Measurements from ENCODE around the gene OPA3.
A peak's percentile ranks its signal among the peaks of the same experiment; 100 is the strongest.

Gene OPA3

DNA sequence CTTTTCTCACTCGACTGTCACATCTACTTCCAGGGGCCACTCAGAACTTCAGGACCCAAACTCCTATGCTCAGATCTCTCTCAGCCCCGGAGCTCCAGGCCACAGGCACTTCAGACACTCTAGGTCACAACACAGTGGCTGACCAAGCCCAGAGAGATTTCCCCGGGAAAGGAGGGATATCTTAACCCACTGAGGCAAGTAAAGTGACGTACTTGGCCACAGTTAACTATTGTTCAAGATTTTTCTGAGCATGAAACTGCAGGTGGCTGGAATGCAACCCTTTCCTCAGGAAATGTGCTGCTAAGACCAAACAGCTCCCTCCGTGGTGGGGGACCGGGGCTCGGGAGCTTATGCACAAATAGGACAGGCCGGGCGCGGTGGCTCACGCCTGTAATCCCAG is 23.9 kb downstream of the OPA3 start:
- no peak for DNase-seq

DNA sequence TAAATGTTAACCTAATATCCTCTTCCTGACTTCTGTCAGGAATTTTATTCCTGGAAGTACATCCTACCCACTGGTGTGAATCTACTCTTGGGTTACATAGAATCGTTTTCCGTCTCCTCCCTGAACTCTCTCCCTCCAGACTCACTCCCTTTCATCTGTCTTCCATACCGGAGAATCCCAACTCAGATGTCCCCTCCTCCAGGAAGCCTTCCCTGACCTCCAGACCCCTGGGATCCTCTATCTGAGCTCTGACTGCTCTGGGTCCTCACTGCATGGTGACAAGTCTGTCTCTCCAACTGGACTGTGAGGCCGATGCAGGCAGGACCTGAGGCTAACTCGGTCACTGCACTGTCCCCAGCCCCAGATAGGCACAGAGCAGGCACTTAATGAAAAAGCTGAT is 24.6 kb downstream of the OPA3 start:
- no peak for DNase-seq

DNA sequence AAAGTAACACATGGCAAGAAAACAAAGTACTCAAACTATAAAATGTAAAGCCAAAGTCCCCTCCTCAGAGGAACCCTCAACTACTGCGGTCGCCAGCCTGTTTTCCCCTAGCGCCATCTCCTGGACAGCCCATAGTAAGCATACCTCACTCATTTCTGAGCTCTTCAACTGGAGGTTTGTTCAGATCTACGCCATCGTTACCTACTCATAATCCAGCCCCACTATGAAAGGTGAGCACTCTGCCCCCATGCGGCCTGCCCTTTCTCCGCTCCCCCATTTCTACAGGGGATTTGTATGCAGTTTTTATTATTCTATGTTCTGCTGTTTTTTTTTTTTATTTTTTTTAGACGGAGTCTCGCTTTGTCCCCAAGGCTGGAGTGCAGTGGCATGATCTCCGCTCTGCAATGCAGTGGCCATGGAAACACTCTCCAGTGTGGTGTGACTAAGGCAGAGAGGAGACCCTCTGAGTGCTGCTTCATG is 26.2 kb downstream of the OPA3 start:
- peak; percentile 51 for DNase-seq

DNA sequence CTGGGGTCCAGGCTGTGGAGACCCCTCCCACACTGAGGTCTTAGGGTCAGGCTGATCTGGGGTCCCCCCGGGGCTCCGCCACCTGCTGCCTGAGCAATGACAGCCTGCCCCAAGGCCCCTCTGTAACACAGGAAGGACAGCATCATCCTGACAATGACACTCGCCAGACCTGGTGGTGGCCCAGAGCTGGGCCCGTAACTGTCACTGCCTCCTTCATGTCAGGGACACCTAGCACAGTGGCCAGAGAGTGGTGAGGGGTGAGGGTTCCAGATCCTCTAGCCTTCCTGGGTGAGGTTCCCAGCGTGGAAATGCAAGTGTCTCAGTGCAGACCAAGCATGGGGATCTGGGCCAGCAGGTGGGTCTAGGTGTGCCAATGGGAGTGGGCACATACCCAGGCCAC is 27.8 kb downstream of the OPA3 start:
- DNase-seq, result no peak

DNA sequence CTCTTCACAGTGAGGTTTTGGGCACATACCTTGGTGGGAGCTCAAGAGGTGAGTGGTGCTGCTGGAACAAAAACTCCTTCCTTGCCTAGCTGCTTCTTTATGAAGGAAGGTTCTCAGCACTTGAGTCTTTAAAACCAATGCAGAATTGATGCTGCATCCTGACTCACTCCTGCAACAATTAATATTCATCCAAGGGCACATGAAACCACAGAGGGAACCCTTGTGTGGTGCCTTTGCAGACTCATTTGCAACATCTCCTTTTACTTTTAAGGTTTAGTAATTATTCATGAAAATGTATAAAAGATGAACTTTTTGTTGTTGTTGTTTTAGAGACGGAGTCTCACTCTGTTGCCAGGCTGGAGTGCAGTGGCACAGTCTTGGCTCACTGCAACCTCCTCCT is 30.1 kb downstream of the OPA3 start:
- DNase-seq, result no peak

DNA sequence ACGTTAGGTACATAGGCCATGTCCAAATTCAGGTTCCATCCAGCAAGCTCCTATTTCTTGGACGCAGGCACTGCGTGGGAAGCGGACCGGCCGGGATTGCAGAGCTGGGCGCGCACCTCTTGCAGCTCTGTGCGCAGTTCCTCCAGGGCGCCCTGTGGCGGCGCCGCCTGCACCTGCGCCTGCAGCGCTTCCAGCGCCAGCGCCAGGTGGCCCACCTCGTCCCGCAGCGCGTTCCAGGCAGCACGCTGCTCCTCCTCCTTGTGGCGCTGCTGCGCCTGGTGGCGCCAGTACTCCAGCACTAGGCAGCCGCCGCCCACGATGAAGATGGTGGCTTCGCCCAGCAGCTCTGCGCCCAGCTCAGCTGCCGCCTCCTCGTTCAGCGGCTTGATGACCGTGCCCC is 31.1 kb downstream of the OPA3 start:
- DNase-seq, result no peak

DNA sequence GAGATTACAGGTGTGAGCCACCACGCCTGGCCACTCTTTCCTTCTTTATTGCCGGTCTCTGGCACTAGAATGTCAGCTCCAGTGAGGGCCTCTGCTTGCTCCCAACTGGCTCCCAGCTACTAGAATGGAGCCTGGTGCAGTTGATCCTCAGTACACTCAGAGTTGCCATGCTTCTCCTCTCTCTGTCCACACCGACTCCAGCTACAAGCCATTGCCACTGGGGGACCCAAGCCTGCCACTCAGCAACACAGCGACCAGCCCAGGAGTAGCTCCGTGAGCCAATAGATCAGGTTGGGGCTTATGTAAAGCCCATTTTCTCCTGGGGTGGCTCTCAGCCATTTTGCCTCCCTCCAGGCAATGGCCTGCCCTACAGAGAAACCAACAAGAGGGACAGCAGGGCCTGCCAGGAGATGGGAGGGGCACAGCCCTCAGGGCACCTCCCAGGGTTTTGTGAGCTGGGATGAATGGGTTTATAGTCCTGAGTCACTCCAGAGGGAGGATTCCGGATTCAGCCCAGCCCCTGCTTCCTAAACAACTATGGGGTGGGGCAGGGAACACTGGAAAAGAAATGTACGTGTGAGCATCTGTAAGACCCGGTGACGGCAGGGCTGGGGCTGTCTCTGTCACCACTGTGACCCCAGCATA is 36.5 kb downstream of the OPA3 start:
- DNase-seq, result peak; percentile 53

DNA sequence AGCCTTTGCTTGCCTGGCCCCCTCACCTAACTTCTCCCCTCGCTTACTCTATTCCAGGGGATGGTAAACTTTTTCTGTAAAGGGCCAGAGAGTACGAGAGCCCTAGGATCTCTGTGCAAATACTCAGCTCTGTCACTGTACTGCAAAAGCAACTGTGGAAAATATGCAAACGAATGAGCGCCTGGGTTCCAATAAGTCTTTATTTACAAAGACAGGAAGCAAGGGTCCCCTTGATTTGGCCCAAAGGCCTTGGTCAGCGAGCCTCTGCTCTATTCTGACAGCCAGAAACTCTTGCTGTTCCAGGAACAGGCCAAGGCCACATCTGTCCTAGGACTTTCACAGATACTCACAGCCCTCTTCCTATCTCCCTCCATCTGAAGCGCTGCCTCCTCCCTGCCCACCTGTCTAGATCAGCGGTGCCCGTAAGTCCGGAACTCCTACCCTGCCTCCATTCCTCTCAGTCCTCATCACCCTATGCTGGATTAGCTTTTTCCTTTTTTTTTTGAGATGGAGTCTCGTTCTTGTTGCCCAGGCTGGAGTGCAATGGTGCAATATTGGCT is 37.3 kb downstream of the OPA3 start:
- no peak for DNase-seq

DNA sequence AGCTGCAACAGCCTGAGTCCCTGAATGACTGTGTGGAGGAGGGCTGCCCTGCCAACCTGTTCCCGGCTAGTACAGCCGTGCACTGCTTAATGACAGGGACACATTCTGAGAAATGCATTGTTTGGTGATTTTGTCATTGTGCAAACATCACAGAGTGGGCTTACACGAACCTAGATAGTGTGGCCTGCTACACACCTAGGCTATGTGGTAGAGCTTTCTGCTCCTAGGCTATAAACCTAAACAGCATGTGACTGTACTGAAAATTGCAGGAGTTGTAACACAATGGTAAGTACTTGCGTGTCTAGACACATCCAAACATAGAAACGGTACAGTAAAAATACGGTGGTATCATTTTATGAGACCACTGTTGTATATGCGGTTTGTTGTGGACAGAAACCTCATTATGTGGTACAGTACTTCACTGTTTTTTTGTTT is 42.4 kb downstream of the OPA3 start:
- DNase-seq, result no peak

DNA sequence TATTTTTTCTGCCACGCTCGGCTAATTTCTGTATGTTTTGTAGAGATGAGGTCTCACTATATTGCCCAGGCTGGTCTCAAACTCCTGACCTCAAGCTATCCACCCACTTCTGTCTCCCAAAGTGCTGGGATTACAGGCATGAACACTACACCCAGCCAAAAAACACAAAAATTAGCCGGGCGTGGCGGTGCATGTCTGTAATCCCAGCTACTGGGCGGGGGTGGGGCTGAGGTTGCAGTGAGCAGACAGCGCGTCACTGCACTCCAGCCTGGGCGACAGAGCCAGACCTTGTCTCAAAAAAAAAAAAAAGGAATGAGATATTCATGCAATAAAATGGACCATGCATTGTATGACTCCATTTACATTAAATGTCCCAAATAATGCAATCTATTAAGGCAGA is 45.1 kb downstream of the OPA3 start:
- DNase-seq, result no peak

DNA sequence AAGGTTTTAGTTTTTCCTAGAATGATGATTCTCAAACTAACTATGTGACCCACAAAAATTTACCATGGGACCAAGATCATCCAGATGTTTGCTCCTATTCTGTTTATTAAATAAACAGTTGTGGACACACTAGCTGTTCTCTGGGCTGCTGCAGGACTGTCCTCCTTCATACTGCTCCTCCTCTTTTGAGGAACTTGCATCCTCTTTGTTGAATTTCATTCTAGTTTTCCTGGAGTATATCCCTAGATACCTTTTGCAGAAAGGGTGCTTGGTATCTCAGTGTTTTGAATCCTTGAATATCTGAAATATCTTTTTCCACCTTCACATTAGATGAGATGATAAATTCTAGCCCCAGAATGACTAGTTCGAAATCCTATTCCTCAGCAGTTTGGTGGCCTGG is 53.3 kb downstream of the OPA3 start:
- no peak for DNase-seq

DNA sequence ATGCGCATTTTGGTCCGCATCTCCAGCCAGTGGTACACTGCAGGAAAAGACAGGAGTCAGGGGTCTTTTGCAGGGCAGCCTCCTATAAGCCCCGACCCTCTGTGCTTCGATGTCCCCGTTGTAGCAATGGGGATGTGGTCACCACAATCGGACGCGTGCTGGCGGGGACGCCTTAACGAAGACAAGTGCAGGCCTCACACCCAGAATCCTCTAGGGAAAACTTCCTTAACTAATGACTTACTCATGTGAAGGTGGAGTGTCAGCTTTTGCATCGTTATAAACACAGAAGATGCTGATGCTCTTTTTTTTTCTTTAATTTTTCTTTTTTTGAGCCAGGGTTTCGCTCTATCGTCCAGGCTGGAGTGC is 55.2 kb downstream of the OPA3 start:
- peak; percentile 50 for DNase-seq

DNA sequence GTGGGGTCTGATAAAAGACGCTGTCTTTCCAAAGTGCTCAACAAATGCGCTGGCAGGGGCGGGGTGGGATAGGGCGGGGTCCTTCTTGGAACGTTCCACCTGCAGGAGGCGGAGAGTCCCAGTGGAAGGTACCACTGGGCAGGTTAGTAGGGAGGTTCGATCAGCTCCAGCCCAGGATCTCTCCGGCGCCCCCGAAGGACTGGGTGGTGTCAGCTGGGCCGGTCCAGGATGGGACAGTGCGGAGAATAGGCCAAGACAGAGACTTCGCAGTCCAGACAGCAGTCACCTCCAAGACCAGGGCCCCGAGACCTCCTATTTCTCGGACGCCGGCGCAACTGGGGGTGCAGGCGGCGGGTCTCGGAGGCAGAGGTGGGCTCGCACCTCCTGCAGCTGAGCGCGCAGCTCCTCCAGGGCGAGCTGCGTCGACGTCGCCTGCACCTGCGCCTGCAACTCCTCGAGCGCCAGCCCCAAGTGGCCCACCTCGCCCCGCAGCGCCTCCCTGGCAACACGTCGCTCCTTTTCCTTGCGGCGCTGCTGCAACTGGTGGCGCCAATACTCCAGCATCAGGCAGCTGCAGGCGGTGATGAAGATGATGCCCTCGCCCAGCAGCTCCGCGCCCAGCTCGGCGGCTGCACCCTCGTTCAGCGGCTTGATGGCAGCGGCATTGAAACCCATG is 55.7 kb downstream of the OPA3 start:
- DNase-seq, result peak; percentile 90

DNA sequence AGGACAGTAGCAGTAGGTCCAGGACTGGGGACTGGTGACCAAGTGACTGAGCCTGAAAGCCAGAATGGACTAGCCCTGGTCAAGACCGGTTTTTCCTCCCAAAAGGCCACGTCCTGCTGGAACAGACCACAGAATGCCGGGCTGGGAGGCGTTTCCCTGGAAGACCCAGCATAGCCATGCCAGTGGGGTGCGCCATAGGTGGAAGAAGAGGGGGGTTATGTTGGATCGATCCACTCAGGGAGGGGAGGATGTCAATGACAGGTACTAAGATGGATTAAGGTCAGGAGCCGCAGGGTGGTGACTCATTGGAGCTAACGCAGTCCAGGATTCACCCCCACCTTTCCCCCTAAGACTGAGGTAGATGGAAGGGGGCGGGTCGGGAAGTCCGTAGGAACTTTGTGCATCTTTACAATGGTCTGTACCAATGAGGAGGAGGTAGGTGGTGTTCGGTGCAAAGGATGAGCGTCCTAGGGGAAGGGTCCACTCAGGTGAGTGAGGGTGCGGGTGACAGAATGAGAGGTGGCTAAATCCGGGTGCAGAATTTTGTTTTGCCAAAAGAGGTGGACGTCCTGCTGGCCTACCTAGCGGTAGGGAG is 56.4 kb downstream of the OPA3 start:
- DNase-seq, result peak; percentile 63

DNA sequence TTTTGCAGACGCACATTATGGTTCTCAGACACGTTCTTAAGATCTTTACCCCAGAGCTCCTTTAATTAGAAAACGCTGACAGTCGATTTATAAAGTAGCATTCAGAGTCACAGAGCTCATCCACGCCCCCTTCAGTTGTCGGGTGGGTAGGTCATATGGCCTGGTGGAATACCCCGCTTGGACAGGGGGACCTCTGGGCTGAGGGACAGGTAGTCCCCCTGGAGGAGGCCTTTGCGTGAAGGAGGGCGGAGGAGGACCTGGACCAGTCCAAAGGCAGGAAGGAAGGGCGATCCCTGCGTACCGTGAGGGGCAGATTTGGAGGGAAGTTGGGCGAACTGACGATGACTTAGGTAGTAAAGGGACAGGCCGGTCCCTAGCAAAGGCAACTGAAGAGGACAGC is 56.9 kb downstream of the OPA3 start:
- DNase-seq, result no peak

DNA sequence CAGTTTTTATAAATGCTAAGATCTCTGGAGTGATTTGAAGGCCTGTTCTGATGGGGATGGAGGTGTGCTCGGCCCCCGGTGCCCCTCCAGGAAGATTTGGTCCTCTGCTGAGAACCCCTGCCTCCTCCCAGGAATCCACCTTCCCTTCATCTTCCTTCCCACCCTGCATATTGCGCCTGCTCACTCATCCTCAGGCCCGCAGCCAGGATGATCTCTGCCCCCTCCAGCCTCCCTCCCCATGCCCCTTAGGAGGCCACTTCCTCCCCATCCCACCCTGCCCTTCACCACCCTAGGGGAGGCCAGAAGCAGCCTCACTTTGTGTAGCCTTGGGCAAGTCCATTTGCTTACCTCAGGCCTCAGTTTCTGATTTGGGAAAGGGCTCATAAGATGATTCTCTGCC is 57.6 kb downstream of the OPA3 start:
- DNase-seq, result no peak

DNA sequence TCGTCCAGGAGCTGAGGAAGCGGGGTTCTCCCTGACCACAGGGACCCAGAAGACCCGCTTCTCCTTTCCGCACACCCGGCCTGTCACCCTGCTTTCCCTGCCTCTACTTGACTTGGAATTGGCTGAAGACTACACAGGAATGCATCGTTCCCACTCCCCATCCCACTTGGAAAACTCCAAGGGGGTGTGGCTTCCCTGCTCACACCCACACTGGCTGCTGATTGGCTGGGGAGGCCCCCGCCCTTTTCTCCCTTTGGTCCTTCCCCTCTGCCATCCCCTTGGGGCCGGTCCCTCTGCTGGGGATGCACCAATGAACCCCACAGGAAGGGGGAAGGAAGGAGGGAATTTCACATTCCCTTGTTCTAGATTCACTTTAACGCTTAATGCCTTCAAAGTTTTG is 58.5 kb downstream of the OPA3 start:
- DNase-seq, result peak; percentile 73

DNA sequence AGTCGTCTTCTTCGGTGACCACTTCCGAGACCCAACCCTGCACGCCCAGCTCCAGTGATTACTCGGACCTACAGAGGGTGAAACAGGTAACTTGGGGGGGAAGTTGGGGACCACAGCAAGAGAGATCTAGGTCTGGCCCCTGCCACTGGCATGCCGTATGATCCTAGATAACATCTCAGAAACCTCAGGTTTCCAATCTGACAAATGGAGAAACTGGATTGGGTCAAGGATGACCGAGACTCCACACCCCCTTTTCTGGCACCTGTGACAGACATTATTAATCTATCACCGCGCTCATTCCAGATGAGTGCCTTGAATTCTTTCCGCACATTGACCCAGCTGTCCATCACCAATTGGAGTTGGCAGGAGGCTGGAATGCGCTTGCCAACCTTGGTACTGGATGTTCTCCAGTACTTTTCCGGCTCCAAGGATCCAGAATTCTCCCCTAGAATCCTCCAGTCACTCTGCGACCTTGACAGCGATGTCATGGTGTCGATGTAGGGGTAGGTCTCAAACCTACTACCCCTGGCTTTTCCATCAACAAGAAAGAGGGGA is 60.0 kb downstream of the OPA3 start:
- no peak for DNase-seq

DNA sequence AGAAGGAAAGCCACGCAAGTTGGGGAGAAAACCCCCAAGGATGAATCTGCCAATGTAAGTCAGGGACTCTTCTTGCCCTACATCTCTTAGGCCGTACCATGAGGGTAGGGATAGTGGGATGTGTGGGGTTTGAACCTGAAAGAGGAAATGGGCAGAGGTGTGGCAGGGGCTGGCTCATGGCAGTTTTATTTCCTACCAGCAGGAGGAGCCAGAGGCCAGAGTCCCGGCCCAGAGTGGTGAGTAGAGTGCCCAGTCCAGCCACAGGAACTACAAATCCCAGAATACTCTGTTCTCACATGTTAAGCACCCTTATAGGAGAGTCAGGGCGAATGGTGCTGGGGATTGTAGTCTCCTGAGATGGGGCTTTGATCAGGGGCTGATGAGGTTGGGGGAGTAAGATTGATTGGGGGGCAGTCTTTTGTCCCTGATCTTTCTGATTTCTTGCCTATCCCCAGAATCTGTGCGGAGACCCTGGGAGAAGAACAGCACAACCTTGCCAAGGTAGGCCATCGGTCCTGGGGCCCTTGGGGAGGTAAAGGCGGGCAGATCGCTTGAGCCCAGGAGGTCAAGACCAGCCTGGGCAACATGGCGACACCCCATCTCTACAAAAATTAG is 60.9 kb downstream of the OPA3 start:
- DNase-seq, result peak; percentile 88

DNA sequence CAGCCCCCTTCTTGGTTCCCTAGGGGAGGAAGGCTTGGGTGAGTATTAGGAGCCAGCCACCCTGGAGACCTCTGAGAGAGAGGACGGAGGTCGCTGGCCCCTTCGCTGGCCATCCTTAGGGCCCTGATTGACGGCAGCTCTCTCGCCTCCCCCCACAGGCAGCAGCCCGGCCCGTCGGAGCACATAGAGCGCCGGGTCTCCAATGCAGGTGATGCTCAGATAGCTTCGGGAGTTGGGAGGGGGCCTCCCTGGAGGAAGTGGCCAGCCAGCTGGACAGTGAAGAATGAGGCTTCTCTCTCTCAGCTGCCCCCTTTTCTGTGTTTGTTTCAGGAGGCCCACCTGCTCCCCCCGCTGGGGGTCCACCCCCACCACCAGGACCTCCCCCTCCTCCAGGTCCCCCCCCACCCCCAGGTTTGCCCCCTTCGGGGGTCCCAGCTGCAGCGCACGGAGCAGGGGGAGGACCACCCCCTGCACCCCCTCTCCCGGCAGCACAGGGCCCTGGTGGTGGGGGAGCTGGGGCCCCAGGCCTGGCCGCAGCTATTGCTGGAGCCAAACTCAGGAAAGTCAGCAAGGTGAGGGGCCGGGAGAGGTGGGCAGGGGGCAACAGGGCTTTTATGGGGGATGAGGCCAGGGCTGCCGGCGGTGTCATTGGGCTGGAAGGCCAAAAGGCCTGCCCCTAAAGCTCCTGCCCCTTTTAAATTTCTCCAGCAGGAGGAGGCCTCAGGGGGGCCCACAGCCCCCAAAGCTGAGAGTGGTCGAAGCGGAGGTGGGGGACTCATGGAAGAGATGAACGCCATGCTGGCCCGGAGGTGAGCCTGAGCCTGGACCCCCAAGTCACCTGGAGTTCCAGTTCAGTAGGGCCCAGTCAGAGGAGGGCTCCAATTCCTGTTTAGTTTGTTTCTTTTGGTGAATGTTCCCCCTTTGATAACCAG is 62.3 kb downstream of the OPA3 start:
- DNase-seq, result no peak

DNA sequence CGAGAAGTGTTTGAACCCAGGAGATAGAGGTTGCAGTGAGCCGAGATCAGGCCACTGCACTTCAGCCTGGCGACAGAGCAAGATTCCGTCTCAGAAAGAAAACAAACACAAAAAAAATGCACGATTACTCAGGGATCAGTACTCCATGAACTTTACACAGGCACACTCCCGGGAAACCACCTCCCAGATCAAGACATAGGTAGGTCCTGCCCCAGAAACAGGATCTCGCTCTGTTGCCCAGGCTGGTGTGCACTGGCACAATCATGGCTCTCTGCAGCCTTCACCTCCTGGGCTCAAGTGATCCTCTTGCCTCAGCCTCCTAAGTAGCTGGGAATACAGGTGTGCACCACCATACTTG is 66.2 kb downstream of the OPA3 start:
- no peak for DNase-seq
